ENCODE data around the gene LY6G6C. TPM values are rescaled to one million over a fixed set of nuclear protein-coding genes. Genes with fewer than 3 reads are reported as not detected.

The LY6G6C gene
- total RNA-seq, 3 donors from 2014 or later: not detected

- no peak overlapping the region for H3K27ac ChIP-seq
- no peak overlapping the region for H3K4me3 ChIP-seq
- TF ChIP-seq CTCF (IDR thresholded peaks at IDR 0.05) (no peak), POLR2A (IDR thresholded peaks at IDR 0.05) (no peak), POLR2AphosphoS5 (IDR thresholded peaks at IDR 0.05) (no peak)
- H3K9me3 ChIP-seq: no peaks in the 10 kb centered on the region
- no peak for DNase-seq (ENCODE audit: low spot score in 2 of 2)
- peaks cover 8% of the 10 kb centered on the region for H3K36me3 ChIP-seq
- H3K27me3 ChIP-seq: no peaks in the 10 kb centered on the region
- intact Hi-C loops (cut with DNase I; ENCODE audit: low total_unique reads): loop anchor here (10.0 kb wide), 1 partner anchor 263 kb away; the partner anchor contains the start of genes NELFE and SKIC2
- H3K4me1 ChIP-seq: no peaks in the 10 kb centered on the region
Measured at GRCh38 chr6:31691564-31692108, 29.9 kb downstream of the LY6G6C start.

- H3K4me1 ChIP-seq: no peaks in the 10 kb centered on the region
- DNase-seq (ENCODE audit: low spot score in 2 of 2): no peak
- H3K36me3 ChIP-seq: peaks cover 8% of the 10 kb centered on the region
- TF ChIP-seq CTCF (IDR thresholded peaks at IDR 0.05): no peak
- no peak for TF ChIP-seq POLR2A (IDR thresholded peaks at IDR 0.05)
- no peak for TF ChIP-seq POLR2AphosphoS5 (IDR thresholded peaks at IDR 0.05)
- H3K27ac ChIP-seq: no peak overlapping the region
- intact Hi-C loops (cut with DNase I; ENCODE audit: low total_unique reads): loop anchor here (10.0 kb wide), 1 partner anchor 264 kb away; the partner anchor contains the start of genes NELFE and SKIC2
- no peaks in the 10 kb centered on the region for H3K27me3 ChIP-seq
- no peak overlapping the region for H3K4me3 ChIP-seq
- no peaks in the 10 kb centered on the region for H3K9me3 ChIP-seq
Measured at GRCh38 chr6:31691078-31691463, 30.5 kb downstream of the LY6G6C start.

- Histone ChIP-seq H3K36me3 (peaks cover 8% of the 10 kb centered on the region), H3K27me3 (no peaks in the 10 kb centered on the region), H3K4me3 (no peak overlapping the region), H3K4me1 (no peaks in the 10 kb centered on the region), H3K27ac (no peak overlapping the region), H3K9me3 (no peaks in the 10 kb centered on the region)
- DNase-seq (ENCODE audit: low spot score in 2 of 2): no peak
- intact Hi-C loops (cut with DNase I; ENCODE audit: low total_unique reads): loop anchor here (10.0 kb wide), 1 partner anchor 264 kb away; the partner anchor contains the start of genes NELFE and SKIC2
- TF ChIP-seq POLR2A (IDR thresholded peaks at IDR 0.05): no peak
- no peak for TF ChIP-seq CTCF (IDR thresholded peaks at IDR 0.05)
- no peak for TF ChIP-seq POLR2AphosphoS5 (IDR thresholded peaks at IDR 0.05)
Measured at GRCh38 chr6:31690231-31691077, 31.1 kb downstream of the LY6G6C start.

GRCh38 chr6:31689249-31690110, 32.1 kb downstream of the LY6G6C start:
- intact Hi-C loops (cut with DNase I; ENCODE audit: low total_unique reads): loop anchor here (10.0 kb wide), 1 partner anchor 265 kb away; the partner anchor contains the start of genes NELFE and SKIC2
- no peak overlapping the region for H3K4me3 ChIP-seq

More at GRCh38 chr6:31689249-31690110, 32.1 kb downstream of the LY6G6C start:
- no peaks in the 10 kb centered on the region for H3K27me3 ChIP-seq
- H3K4me1 ChIP-seq: no peaks in the 10 kb centered on the region
- no peaks in the 10 kb centered on the region for H3K9me3 ChIP-seq
- DNase-seq (ENCODE audit: low spot score in 2 of 2): no peak
- H3K36me3 ChIP-seq: peaks cover 8% of the 10 kb centered on the region
- H3K27ac ChIP-seq: no peak overlapping the region
- TF ChIP-seq CTCF (IDR thresholded peaks at IDR 0.05) (no peak), POLR2A (IDR thresholded peaks at IDR 0.05) (no peak), POLR2AphosphoS5 (IDR thresholded peaks at IDR 0.05) (no peak)

Measured in breast epithelium (tissue), 4 donors.